ENCODE measurements around the gene PDE4D.

PDE4D gene

GRCh38 chr5:59547731-59548130 is 345.8 kb downstream of the PDE4D start:
- no peak for DNase-seq (ENCODE audit: low read depth)

- DNase-seq (ENCODE audit: low read depth): no peak
Measured at GRCh38 chr5:59544573-59544972, 349.0 kb downstream of the PDE4D start.

- no peak for DNase-seq (ENCODE audit: low read depth)
Measured at GRCh38 chr5:59543821-59544442, 349.6 kb downstream of the PDE4D start.

- no peak for DNase-seq (ENCODE audit: low read depth)
Measured at GRCh38 chr5:59542851-59543820, 350.4 kb downstream of the PDE4D start.

GRCh38 chr5:59542306-59542705 is 351.2 kb downstream of the PDE4D start:
- no peak for DNase-seq (ENCODE audit: low read depth)

GRCh38 chr5:59540366-59540765 is 353.2 kb downstream of the PDE4D start:
- no peak for DNase-seq (ENCODE audit: low read depth)

- DNase-seq (ENCODE audit: low read depth): no peak
Measured at GRCh38 chr5:59538750-59539121, 354.8 kb downstream of the PDE4D start.

- no peak for DNase-seq (ENCODE audit: low read depth)
Measured at GRCh38 chr5:59537961-59538749, 355.4 kb downstream of the PDE4D start.

- DNase-seq (ENCODE audit: low read depth): no peak
Measured at GRCh38 chr5:59536875-59537274, 356.7 kb downstream of the PDE4D start.

GRCh38 chr5:59535561-59535960 is 358.0 kb downstream of the PDE4D start:
- DNase-seq (ENCODE audit: low read depth): no peak

GRCh38 chr5:59533730-59534108 is 359.8 kb downstream of the PDE4D start:
- DNase-seq (ENCODE audit: low read depth): no peak

- no peak for DNase-seq (ENCODE audit: low read depth)
Measured at GRCh38 chr5:59532979-59533729, 360.4 kb downstream of the PDE4D start.

- no peak for DNase-seq (ENCODE audit: low read depth)
Measured at GRCh38 chr5:59529239-59529638, 364.3 kb downstream of the PDE4D start.

- no peak for DNase-seq (ENCODE audit: low read depth)
Measured at GRCh38 chr5:59528202-59528862, 365.2 kb downstream of the PDE4D start.

- peak; percentile 8 for DNase-seq (ENCODE audit: low read depth)
Measured at GRCh38 chr5:59525957-59526356, 367.6 kb downstream of the PDE4D start.

GRCh38 chr5:59525311-59525710 is 368.2 kb downstream of the PDE4D start:
- DNase-seq (ENCODE audit: low read depth): no peak

- DNase-seq (ENCODE audit: low read depth): no peak
Measured at GRCh38 chr5:59522201-59522831, 371.2 kb downstream of the PDE4D start.

GRCh38 chr5:59521476-59521875 is 372.1 kb downstream of the PDE4D start:
- no peak for DNase-seq (ENCODE audit: low read depth)

- no peak for DNase-seq (ENCODE audit: low read depth)
Measured at GRCh38 chr5:59519338-59519737, 374.2 kb downstream of the PDE4D start.

- peak; percentile 46 for DNase-seq (ENCODE audit: low read depth)
Measured at GRCh38 chr5:59517926-59518585, 375.5 kb downstream of the PDE4D start.
